ENCODE results near the gene CAMTA2. TPM values are rescaled to one million over a fixed set of nuclear protein-coding genes. Genes with fewer than 3 reads are reported as not detected.

Gene CAMTA2
- total RNA-seq, 1 experiment from 2014 or later, result 51.1 TPM

- DNase-seq, result no peak
- no peaks in the 10 kb centered on the region for H3K79me2 ChIP-seq (ENCODE audit: low read depth)
Measured at GRCh38 chr17:4978726-4979125, 8.7 kb downstream of the CAMTA2 start.

GRCh38 chr17:4974115-4974670 lies 13.3 kb downstream of the CAMTA2 start:
- Histone ChIP-seq H3K4me2 (no peak overlapping the region), H3K79me2 (ENCODE audit: low read depth) (peaks cover 21% of the 10 kb centered on the region), H3K9me3 (ENCODE audit: insufficient read depth, low read depth) (no peaks in the 10 kb centered on the region), H3K9me2 (ENCODE audit: insufficient read depth) (no peaks in the 10 kb centered on the region), H3K36me3 (ENCODE audit: low read depth) (no peaks in the 10 kb centered on the region; the same call in 1 of the 2 replicates), H3K27me3 (ENCODE audit: insufficient read depth, low read depth) (no peaks in the 10 kb centered on the region), H3F3A (ENCODE audit: insufficient read depth, low read depth) (peaks cover 18% of the 10 kb centered on the region; the same call in 1 of the 2 replicates), H3K27ac (no peak overlapping the region), H3K4me3 (no peak overlapping the region), H4K20me1 (ENCODE audit: insufficient read depth) (no peaks in the 10 kb centered on the region), H2AFZ (no peak overlapping the region), H3K4me1 (replicated peaks; ENCODE audit: insufficient read depth) (peaks cover 11% of the 10 kb centered on the region)
- POLR2A ChIA-PET (ENCODE audit: unreplicated experiment), result no interaction called here
- BruUV-seq (replicated peaks), result no TSS peak
- CTCF ChIA-PET, result no interaction called here
- intact Hi-C loops (cut with micrococcal nuclease; ENCODE audit: unreplicated experiment), result no loop called here
- TF ChIP-seq CTCF (conservative IDR thresholded peaks at IDR 0.05) (no peak), EZH2 (IDR thresholded peaks at IDR 0.05; ENCODE audit: low read depth) (no peak)
- DNase-seq, result no peak

More at GRCh38 chr17:4978726-4979125, 8.7 kb downstream of the CAMTA2 start:
- H3K4me2 ChIP-seq, result no peak overlapping the region
- ChIA-PET POLR2A (ENCODE audit: unreplicated experiment) (no interaction called here), CTCF (no interaction called here)
- H3K27me3 ChIP-seq (ENCODE audit: insufficient read depth, low read depth), result no peaks in the 10 kb centered on the region
- no TSS peak for BruUV-seq (replicated peaks)
- no peaks in the 10 kb centered on the region; the same call in 1 of the 2 replicates for H3F3A ChIP-seq (ENCODE audit: insufficient read depth, low read depth)
- intact Hi-C loops (cut with micrococcal nuclease; ENCODE audit: unreplicated experiment), result no loop called here
- no peak overlapping the region for H3K4me3 ChIP-seq
- no peak overlapping the region for H3K27ac ChIP-seq
- H3K9me2 ChIP-seq (ENCODE audit: insufficient read depth), result no peaks in the 10 kb centered on the region
- no peaks in the 10 kb centered on the region for H3K4me1 ChIP-seq (replicated peaks; ENCODE audit: insufficient read depth)
- H3K9me3 ChIP-seq (ENCODE audit: insufficient read depth, low read depth), result no peaks in the 10 kb centered on the region
- TF ChIP-seq EZH2 (IDR thresholded peaks at IDR 0.05; ENCODE audit: low read depth), result no peak
- TF ChIP-seq CTCF (conservative IDR thresholded peaks at IDR 0.05), result no peak
- H4K20me1 ChIP-seq (ENCODE audit: insufficient read depth), result peaks cover 3% of the 10 kb centered on the region; the same call in 1 of the 2 replicates
- H3K36me3 ChIP-seq (ENCODE audit: low read depth), result no peaks in the 10 kb centered on the region
- H2AFZ ChIP-seq, result no peak overlapping the region

- intact Hi-C loops (cut with micrococcal nuclease; ENCODE audit: unreplicated experiment), result no loop called here
- H3K9me2 ChIP-seq (ENCODE audit: insufficient read depth), result no peaks in the 10 kb centered on the region
- no peaks in the 10 kb centered on the region for H4K20me1 ChIP-seq (ENCODE audit: insufficient read depth)
- H3K4me2 ChIP-seq, result no peak overlapping the region
- no peak overlapping the region for H2AFZ ChIP-seq
- no peaks in the 10 kb centered on the region for H3K9me3 ChIP-seq (ENCODE audit: insufficient read depth, low read depth)
- no TSS peak for BruUV-seq (replicated peaks)
- POLR2A ChIA-PET (ENCODE audit: unreplicated experiment), result interaction anchor here (0.7 kb wide), 1 partner anchor 311 kb away, joined by 6 read pairs; no protein-coding TSS in a partner anchor
- no peak overlapping the region for H3K27ac ChIP-seq
- DNase-seq, result no peak
- no peaks in the 10 kb centered on the region for H3K27me3 ChIP-seq (ENCODE audit: insufficient read depth, low read depth)
- H3K4me1 ChIP-seq (replicated peaks; ENCODE audit: insufficient read depth), result peaks cover 11% of the 10 kb centered on the region
- CTCF ChIA-PET, result no interaction called here
- H3F3A ChIP-seq (ENCODE audit: insufficient read depth, low read depth), result peaks cover 25% of the 10 kb centered on the region; the same call in 1 of the 2 replicates
- H3K79me2 ChIP-seq (ENCODE audit: low read depth), result peaks cover 28% of the 10 kb centered on the region
- no peaks in the 10 kb centered on the region; the same call in 1 of the 2 replicates for H3K36me3 ChIP-seq (ENCODE audit: low read depth)
- no peak overlapping the region for H3K4me3 ChIP-seq
- TF ChIP-seq EZH2 (IDR thresholded peaks at IDR 0.05; ENCODE audit: low read depth), result no peak
- no peak for TF ChIP-seq CTCF (conservative IDR thresholded peaks at IDR 0.05)
Measured at GRCh38 chr17:4973256-4974114, 14.0 kb downstream of the CAMTA2 start.
